ENCODE results near the gene B3GNT3.

GRCh38 chr19:17797424-17798201, 2.7 kb downstream of the B3GNT3 start:
- TF ChIP-seq CTCF (IDR thresholded peaks at IDR 0.05) (no peak), FOXP4 (CRISPR knock-in tag; IDR thresholded peaks at IDR 0.05) (no peak), TCF7 (CRISPR knock-in tag; IDR thresholded peaks at IDR 0.05; ENCODE audit: low read depth) (no peak), NR2C2 (CRISPR knock-in tag; IDR thresholded peaks at IDR 0.05) (no peak), MAX (CRISPR knock-in tag; IDR thresholded peaks at IDR 0.05) (no peak), E2F1 (CRISPR knock-in tag; IDR thresholded peaks at IDR 0.05) (no peak), ZNF281 (CRISPR knock-in tag; IDR thresholded peaks at IDR 0.05) (no peak), PRDM15 (CRISPR knock-in tag; IDR thresholded peaks at IDR 0.05) (no peak), NR1H2 (CRISPR knock-in tag; IDR thresholded peaks at IDR 0.05) (no peak)

Data from WTC11 (cell line).